HepG2 (cell line): ENCODE results near the gene TCFL5. TPM values are rescaled to one million over a fixed set of nuclear protein-coding genes. Genes with fewer than 3 reads are reported as not detected.

Source experiments
- ARNT ChIP-seq: fragments of 450-650 bp; IDR thresholded peaks from 2 replicates; pipeline ENCODE4 v1.6.1; 2017
- ATM ChIP-seq: fragments of 450-650 bp; IDR thresholded peaks from 2 replicates; pipeline ENCODE4 v1.7.1; 2017; ENCODE audit warnings: mild to moderate bottlenecking, borderline replicate concordance
- JDP2 ChIP-seq: sonication (generic); formaldehyde crosslinking; IDR thresholded peaks from 2 replicates; pipeline ENCODE4 v1.8.1; 2022; ENCODE audit warnings: missing genetic modification reagents, borderline replicate concordance
- MEIS1 ChIP-seq: sonication (generic); formaldehyde crosslinking; IDR thresholded peaks from 2 replicates; pipeline ENCODE4 v1.9.0; 2021; ENCODE audit warnings: mild to moderate bottlenecking, missing genetic modification reagents, moderate library complexity, borderline replicate concordance
- SUZ12 ChIP-seq: fragments of 150-350 bp; IDR thresholded peaks from 2 replicates; pipeline ENCODE4 v1.6.1; 2014; ENCODE audit warnings: low read depth, low read length
- ZNF350 ChIP-seq: sonication (generic); formaldehyde crosslinking; IDR thresholded peaks from 2 replicates; pipeline ENCODE4 v1.4.0; 2020; ENCODE audit warnings: mild to moderate bottlenecking, low read depth, missing genetic modification reagents, borderline replicate concordance
- ZNF407 ChIP-seq: sonication (generic); formaldehyde crosslinking; IDR thresholded peaks from one replicate; pipeline ENCODE4 v1.5.1; 2020; ENCODE audit warnings: mild to moderate bottlenecking, missing genetic modification reagents; ENCODE audit errors: not compliant biosample characterization
- polyA plus RNA-seq, 8 experiments: library from polyadenylated mRNA; depleted of rRNA in 3 of 8; stranded (reverse) in 7 of 8; unstranded in 1 of 8; fragments of >200 nt; fragmentation: Illumina TruSeq in 4 of 8; extraction: Trizol in 4 of 8; gene quantifications; 2 replicates each; pipeline versions ENCODE4 v1.2.1 to v1.2.3, GENCODE V29; 2011 to 2016; ENCODE audit warnings: low read depth in 4 of 8, missing spikeins in 1 of 8, mixed read lengths in 1 of 8; ENCODE audit not compliant: insufficient read depth in 1 of 8
- total RNA-seq, 5 experiments: library from RNA; depleted of rRNA; stranded (reverse); fragments of >200 nt; fragmentation: Illumina TruSeq; extraction: Trizol; gene quantifications; 2 replicates each; pipeline ENCODE4 v1.2.3, GENCODE V29; 2016; ENCODE audit warnings: low read depth in 1 of 5
- TF ChIP-seq, protein P1 (sequence below): sonication (generic); formaldehyde crosslinking; IDR thresholded peaks from 2 replicates; pipeline ENCODE4 v1.4.0; 2020; ENCODE audit warnings: mild to moderate bottlenecking, missing genetic modification reagents, borderline replicate concordance
- TF ChIP-seq, protein P2 (sequence below): sonication (generic); formaldehyde crosslinking; IDR thresholded peaks from 2 replicates; pipeline ENCODE4 v1.8.1; 2023; ENCODE audit warnings: mild to moderate bottlenecking, moderate library complexity, missing genetic modification reagents
- TF ChIP-seq, protein P3 (sequence below): sonication (generic); formaldehyde crosslinking; IDR thresholded peaks from 2 replicates; pipeline ENCODE4 v1.8.1; 2023; ENCODE audit warnings: mild to moderate bottlenecking, missing genetic modification reagents, borderline replicate concordance
- TF ChIP-seq, protein P4 (sequence below): sonication (generic); formaldehyde crosslinking; conservative IDR thresholded peaks from 2 replicates; pipeline ENCODE4 v1.4.0; 2020; ENCODE audit warnings: missing genetic modification reagents

Gene TCFL5
- total and polyA plus RNA-seq, 2 of the 13 experiments (the other 11 are each of a cell fraction or from before 2014, with no cell fraction given): 14.8 to 20.0 TPM

DNA sequence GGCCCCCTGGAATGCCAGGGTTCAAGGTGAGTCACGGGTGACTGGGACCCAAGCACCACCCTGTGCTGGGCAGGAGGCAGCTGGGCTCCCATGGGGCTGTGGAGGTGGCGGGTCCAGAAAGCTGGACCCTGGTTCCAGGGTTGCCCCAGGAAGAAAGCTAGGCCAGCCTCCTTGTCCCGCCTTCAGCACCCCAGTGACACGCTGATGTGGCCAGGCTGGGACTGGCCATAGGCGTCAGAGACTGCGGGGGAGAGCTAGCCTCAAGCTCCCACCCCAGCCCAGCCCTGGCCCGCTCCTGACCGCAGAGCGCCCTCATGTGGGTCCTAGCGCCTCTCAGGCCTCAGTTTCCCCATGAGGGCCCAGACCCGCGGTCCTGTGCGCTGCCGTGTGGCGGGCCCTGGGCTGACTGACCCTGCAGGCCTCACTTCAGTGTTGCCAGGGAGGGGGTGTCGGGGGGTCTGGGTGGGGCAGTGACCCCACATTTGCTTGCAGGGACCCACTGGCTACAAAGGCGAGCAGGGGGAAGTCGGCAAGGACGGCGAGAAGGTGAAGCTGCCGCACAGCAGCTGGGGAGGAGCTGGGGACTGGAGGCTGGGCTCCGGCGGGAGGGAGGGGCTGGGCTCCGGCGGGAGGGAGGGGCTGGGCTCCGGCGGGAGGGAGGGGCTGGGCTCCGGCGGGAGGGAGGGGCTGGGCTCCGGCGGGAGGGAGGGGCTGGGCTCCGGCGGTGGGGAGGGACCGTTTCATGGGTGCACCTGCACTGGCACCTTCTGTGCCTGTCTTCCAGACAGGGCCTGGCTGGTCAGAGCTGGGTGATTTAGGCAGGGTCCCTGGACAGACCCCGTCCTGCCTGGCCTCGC lies 36.9 kb downstream of the TCFL5 start (continued):
- TF ChIP-seq, protein P1, sequence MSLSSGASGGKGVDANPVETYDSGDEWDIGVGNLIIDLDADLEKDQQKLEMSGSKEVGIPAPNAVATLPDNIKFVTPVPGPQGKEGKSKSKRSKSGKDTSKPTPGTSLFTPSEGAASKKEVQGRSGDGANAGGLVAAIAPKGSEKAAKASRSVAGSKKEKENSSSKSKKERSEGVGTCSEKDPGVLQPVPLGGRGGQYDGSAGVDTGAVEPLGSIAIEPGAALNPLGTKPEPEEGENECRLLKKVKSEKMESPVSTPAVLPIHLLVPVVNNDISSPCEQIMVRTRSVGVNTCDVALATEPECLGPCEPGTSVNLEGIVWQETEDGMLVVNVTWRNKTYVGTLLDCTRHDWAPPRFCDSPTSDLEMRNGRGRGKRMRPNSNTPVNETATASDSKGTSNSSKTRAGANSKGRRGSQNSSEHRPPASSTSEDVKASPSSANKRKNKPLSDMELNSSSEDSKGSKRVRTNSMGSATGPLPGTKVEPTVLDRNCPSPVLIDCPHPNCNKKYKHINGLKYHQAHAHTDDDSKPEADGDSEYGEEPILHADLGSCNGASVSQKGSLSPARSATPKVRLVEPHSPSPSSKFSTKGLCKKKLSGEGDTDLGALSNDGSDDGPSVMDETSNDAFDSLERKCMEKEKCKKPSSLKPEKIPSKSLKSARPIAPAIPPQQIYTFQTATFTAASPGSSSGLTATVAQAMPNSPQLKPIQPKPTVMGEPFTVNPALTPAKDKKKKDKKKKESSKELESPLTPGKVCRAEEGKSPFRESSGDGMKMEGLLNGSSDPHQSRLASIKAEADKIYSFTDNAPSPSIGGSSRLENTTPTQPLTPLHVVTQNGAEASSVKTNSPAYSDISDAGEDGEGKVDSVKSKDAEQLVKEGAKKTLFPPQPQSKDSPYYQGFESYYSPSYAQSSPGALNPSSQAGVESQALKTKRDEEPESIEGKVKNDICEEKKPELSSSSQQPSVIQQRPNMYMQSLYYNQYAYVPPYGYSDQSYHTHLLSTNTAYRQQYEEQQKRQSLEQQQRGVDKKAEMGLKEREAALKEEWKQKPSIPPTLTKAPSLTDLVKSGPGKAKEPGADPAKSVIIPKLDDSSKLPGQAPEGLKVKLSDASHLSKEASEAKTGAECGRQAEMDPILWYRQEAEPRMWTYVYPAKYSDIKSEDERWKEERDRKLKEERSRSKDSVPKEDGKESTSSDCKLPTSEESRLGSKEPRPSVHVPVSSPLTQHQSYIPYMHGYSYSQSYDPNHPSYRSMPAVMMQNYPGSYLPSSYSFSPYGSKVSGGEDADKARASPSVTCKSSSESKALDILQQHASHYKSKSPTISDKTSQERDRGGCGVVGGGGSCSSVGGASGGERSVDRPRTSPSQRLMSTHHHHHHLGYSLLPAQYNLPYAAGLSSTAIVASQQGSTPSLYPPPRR (CRISPR knock-in tag): peak; percentile 66
- TF ChIP-seq JDP2 (CRISPR knock-in tag) (no peak), SUZ12 (no peak), MEIS1 (CRISPR knock-in tag) (0 out of 2 replicates have a peak, but pooled peaks have one; percentile 34), ZNF407 (CRISPR knock-in tag) (no peak), ARNT (no peak), ATM (no peak), ZNF350 (CRISPR knock-in tag) (0 out of 2 replicates have a peak, but pooled peaks have one; percentile 24)
- TF ChIP-seq, protein P2, sequence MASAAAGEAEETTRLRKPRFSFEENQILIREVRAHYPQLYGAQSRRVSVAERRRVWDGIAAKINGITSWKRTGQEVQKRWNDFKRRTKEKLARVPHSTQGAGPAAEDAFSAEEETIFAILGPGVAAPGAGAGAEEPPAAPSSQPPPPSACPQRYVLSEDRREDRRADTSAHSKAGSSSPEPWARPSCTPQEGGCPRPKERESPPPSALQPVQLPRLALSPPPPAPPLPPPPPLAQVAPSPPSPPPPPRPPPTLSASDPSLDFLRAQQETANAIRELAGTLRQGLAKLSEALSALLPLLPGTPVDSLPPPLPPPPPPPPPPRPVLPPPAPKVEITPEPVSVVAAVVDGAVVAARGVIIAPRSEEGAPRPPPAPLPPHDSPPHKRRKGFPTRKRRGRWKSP (CRISPR knock-in tag): no peak
- TF ChIP-seq, protein P3, sequence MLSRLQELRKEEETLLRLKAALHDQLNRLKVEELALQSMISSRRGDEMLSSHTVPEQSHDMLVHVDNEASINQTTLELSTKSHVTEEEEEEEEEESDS (CRISPR knock-in tag): no peak
- TF ChIP-seq, protein P4, sequence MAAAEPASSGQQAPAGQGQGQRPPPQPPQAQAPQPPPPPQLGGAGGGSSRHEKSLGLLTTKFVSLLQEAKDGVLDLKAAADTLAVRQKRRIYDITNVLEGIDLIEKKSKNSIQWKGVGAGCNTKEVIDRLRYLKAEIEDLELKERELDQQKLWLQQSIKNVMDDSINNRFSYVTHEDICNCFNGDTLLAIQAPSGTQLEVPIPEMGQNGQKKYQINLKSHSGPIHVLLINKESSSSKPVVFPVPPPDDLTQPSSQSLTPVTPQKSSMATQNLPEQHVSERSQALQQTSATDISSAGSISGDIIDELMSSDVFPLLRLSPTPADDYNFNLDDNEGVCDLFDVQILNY (CRISPR knock-in tag): no peak
